Left lobe of liver (tissue), 2 donors: ENCODE results near the gene VENTX. TPM values are rescaled to one million over a fixed set of nuclear protein-coding genes. Genes with fewer than 3 reads are reported as not detected.

Experiments
- ATAC-seq: fragments of 200-7000 bp; cut with Tn5 transposase; one replicate; pipeline ENCODE4 v1.9.1; 2020; ENCODE audit warnings: mild to moderate bottlenecking, moderate library complexity
- DNase-seq: peaks from one replicate; pipeline ENCODE4 v3.0.0-alpha.2; 2020; ENCODE audit warnings: low spot score
- total RNA-seq: library from RNA; stranded (reverse); gene quantifications from one replicate; pipeline ENCODE4 v1.2.1, GENCODE V29; 2021
- donor health status: DM: no; HTN: no; CAD: no; lungs with moderate emphysema.
- donor health status: DM: no; HTN: yes; CAD: no.

Gene VENTX
- total RNA-seq, 1 donor from 2014 or later: 0.15 TPM

DNA sequence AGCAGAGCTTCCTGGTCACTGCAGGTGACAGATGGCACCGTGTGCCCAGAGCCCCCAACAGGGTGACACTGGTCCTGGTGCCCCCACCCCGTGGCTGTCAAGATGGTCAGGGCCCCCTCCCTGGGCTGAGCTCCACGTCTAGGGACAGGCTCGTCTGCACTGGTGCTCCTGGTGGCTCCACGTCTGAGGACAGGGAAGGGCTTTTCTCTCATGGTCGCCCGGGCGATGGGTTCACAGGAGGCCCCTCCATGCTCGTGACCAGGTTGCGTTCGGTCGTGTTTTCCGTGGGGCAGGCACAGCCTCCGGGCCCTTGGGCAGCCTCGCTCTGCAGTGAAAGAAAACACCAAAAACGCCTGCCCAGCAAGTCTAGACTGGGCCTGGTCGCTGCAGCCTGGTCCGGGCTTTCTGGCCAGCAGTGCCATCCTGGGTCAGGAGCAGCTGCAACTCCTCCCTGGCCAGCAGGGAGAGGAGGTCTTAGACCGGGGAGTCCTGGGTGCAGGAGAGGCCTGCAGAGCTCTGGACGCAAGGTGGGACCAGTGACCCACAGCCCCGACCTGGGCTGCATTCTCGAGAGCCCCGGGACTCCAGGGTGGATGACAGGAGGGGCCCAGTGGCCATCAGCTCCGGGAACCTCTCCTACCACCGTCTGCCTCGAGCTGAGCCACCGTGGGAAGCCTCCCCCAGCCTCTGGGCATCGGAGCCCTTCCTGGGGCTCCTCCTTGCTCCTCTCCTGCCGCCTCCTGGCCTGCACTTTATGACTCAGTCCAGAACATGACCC, 35.5 kb upstream of the VENTX start:
- DNase-seq (no peak), ATAC-seq (no peak)

DNA sequence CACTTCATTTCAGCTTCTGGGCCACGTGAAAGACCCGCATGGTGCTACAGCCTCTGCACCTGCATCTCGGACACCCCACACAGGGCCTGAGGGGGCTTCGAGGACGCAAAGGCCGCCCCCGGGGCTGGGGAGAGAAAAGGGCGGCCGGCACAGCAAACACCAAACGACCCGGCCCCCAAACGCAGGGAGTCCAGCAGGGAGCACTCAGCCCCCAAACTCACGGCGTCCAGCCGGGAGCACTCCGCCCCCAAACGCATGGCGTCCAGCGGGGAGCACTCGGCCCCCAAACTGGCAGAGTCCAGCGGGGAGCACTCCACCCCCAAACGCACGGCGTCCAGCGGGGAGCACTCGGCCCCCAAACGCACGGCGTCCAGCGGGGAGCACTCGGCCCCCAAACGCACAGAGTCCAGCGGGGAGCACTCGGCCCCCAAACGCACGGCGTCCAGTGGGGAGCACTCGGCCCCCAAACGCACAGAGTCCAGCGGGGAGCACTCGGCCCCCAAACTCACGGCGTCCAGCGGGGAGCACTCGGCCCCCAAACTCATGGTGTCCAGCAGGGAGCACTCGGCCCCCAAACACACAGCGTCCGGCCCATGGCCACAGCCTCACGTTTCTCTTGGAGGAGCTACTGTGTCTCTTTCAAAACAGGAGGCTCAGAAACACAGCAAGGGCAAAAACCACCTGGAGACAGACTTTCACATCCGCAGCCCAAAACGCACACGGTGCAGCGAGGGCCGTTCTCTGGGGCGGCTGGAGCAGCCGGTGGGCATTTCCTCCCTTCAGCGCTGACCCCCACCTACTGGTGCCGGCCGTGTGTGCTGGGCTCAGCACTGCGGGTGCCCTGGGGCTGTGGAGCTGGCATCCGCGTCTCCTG, 34.6 kb upstream of the VENTX start:
- DNase-seq (no peak), ATAC-seq (no peak)

DNA sequence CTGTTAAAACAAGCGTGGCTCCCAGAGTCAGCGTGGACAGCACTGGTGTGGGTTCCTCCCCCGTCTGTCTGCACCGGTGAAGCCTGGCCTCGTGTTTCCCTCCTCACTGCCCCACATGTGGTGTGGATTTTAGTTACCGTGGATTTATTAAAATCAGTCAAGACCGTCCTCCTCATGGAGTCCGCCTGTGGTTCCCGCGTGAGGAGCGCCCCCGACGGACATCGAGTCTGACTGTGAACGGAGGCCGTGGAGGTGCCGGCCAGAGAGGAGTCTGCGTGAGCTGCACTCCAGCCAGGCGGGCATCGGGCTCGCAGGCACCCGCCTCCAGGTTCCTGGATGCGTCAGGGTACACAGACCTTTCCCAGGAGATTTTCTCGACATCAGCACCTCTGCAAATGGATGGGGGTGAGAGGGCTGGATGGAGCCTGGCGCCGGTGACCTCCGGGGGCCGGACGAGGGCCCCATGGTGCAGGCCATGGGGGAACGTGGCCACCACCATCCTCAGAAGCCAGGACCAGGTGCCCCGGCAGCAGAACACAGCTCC, 33.9 kb upstream of the VENTX start:
- DNase-seq (no peak), ATAC-seq (no peak)

DNA sequence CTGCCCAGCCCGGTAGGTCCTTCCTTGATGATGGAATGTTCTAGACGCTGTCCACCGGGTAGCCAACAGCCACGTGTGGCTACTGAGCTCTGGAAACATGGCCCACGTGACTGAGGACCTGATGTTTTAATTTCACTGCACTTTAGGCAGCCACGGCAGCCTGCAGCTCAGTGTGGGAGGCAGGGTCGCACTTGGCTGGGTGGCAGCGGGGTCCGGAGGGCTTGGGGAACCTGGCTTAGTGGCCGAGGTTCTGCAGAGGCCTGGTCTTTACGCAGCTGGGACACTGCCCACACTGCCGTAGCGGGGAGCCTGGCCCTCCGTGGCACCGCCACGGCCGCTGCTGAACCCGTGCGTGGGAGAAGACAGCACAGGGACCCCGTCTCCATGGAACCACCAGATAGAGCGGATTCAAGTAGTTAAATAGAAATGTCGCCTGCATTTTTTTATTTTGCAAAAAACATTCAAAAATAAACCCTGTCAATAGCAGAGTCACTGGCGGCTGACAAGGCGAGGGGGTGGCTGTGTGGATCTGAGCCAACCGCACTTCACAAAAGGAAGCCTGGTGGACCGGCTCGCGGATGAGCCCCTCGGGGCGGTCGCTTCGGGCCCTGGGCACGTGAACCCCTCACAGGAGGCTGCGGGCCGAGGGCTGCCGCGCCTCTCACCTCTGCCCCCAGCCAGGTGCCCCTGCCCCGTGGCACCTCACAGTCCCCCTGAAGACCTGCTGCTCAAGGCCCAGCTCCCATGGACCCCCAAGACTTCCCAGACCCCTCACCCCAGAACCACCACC, 33.2 kb upstream of the VENTX start:
- DNase-seq (no peak), ATAC-seq (no peak)

DNA sequence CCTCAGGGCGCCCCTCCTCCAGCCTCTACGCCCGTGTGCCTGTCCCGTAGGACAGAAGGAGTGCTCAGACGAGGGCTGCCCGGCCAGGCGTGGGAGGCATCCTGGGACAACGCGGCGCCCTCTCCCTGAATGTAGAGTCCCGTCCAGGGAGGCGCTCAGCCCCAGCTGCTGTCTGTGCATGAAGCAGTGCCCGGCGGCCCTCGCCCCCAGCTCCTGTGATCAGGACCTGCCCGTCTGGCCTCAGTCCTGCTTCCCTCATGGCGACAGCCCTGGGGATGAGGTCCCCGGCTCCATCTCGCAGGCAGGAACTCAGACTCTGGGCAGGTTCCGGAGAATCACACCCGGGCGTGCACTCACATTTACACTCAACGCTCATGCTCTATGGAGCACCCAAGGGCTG, 32.5 kb upstream of the VENTX start:
- ATAC-seq: no peak
- DNase-seq: no peak

DNA sequence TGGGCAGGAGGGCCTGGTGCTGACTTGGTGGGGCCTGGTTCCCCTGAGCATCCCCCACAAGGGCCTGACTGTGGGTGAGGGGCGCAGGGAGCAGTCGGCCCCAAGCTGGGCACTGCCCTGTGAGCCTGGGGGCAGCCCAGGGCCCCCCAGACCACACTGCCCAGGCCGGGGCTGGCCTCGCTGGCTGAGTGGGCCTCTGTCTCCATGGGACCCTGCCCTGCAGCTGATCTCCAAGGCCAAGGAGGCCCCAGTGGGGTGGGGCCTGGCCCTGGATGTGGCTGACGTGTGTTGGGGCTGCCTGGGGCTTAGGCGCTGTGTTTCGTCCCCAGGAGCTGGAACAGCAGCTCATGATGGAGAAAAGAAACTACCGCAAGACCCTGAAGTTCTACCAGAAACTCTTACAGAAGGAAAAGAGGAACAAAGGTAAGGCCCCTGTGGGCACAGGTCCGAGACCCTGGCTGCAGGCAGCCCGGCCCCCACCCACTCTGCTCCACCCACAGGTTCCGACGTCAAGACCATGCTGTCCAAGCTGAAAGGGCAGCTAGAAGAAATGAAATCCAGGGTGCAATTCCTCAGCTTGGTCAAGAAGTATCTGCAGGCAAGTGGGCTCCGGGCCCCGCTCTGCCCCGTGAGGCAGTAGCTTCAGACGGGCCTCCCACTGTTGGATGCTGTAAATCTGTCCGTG, 31.2 kb upstream of the VENTX start:
- no peak for DNase-seq
- no peak for ATAC-seq

DNA sequence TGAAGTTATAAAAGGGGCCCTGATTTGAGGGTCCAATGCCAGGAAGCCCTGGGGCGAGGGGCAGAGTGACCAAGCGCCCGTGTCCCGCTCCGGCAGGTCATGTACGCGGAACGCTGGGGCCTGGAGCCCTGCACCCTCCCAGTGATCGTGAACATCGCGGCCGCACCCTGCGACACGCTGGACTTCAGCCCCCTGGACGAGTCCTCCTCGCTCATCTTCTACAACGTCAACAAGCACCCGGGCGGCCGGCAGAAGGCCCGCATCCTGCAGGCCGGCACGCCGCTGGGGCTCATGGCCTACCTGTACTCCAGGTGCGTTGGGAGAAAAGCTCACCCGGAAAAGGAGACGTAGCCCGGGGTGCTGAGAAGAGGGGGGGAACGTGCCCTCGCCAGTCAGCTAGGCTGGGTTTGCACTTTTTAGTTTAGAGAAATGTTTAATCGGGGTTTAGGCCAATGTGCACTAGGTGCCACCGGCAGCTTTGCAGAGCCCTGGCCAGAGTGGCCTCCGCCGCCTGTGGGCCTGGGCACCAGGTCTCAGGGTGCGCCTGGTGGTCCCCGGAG, 30.5 kb upstream of the VENTX start:
- DNase-seq: no peak
- ATAC-seq: no peak

DNA sequence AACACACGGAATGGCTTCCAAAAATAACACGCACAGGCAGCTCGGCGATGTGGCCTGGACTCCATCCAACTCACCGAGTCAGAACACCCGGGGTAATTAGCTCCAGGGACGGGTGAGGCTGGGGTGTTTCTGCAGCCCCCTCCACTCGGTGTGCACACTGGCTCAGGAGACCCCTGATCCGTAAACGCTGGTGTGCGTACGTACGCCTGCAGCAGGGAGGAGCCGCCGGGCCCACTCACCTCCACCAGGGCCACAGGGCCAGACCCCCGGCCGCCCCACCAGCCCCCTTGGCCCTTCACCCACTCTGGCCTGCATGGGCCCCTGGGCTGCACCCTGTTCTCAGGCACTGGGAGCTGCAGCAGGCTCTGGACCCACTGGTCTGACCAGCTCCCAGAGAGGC, 30.0 kb upstream of the VENTX start:
- ATAC-seq (no peak), DNase-seq (no peak)

DNA sequence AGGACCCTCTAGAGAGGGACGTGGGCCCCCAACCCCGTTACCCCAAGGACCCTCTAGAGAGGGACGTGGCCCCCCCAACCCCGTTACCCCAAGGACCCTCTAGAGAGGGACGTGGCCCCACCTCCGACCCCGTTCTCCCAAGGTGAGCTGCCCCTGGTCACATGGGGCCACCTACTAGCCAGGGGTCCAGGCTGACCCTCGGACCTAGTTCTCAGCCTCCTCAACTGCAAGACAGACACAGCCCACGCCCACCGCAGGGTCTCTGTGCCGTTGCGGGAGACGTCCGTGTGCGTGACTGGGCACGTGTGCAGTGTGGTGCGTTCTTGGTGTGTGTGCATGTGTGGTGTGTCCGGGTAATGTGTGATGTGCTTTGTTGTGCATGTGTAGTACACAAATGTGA, 29.2 kb upstream of the VENTX start:
- no peak for ATAC-seq
- DNase-seq: no peak

DNA sequence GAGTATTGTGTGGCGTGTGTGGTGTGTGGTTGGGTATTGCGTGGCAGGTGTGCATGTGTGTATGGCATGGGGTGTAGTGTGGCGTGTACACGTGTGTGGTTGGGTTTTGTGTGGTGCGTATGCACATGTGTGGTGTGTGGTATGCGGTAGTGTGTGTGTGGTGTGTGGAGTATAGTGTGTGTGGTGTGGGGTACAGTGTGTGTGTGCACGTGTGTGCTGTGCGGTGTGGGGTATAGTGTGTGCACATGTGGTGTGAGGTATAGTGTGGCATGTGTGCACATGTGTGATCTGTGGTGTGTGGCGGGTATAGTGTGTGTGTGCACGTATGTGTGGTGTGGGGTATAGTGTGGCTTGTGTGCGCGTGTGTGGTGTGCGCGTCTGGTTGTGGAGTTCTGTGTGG, 28.5 kb upstream of the VENTX start:
- ATAC-seq (no peak), DNase-seq (no peak)

DNA sequence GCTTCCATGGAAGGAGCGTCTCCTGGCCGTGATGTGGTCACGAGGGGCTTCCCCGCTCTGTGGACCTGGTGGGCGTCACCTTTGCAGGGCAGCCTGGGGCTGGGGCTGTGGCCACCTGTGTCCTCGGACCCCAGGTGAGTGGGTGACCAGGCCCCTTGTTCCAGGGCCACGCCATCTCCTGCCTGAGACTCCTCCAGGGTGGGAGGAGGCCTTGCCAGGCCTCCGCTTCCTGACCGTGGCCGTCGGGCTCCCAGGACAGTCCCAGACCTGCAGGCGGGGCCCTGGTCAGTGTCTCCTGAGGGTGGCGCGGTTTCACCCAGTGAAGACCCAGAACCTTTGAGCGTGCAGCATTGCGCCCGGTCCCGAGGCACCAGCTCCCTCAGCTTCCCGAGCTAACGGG, 28.0 kb upstream of the VENTX start:
- ATAC-seq: no peak
- DNase-seq: no peak

DNA sequence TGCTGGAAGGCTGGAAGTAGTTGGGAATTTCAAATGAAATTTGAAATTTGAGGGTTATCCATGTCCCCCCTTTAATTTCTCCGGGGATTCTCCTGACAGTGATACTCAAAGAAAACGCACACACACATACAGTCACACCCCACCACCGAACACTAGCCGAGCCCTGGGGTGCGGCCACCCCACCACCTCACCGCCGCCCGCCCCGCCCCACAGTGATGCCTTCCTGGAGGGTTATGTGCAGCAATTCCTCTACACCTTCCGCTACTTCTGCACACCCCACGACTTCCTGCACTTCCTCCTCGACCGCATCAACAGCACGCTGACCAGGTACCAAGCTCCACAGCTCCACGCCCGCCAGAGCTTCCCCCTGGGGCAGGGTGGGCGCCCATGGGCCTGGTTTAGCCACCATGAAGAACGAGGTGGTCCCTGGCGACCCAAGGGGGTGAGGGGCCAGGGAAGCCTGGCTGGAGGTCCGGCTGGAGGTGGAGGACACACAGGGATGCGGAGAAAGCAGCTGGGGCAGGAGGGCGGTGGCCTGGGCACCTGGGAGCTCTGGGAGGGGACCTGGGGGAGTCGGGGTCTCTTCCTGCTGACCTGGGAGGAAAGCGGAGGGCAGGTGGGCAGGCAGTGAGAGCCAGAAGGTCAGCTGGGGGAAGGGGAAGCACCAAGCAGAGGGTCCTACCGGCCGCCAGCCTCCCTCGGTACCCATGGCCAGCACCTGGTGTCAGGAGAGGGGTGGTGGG, 27.1 kb upstream of the VENTX start:
- DNase-seq (no peak), ATAC-seq (no peak)

DNA sequence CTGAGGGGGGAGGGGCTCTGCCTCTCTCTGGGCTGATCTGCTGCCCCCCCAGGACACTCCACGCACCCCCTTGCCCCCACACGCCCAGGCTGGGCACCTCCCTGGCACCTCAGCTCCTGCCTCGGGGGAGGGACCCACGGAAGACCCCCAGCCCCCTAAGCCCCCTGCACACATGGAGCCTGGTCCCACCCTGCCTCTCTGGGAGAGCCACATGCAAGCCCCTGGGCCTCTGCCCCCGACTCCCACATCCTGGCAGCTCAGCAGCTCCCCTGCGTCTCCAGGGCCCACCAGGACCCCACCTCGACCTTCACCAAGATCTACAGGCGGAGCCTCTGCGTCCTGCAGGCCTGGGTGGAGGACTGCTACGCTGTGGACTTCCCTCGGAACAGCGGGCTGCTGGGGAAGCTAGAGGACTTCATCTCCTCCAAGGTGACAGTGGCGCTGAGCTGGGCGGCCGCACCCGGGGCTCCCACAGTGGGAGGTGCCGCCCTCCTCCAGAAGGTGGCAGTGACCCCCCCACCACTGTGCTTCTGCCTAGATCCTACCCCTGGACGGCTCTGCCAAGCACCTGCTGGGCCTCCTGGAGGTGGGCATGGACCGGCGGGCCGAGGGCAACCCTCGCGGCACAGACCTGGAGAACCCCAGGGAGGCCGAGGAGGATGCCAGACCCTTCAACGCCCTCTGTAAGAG, 26.4 kb upstream of the VENTX start:
- DNase-seq: no peak
- ATAC-seq: no peak

DNA sequence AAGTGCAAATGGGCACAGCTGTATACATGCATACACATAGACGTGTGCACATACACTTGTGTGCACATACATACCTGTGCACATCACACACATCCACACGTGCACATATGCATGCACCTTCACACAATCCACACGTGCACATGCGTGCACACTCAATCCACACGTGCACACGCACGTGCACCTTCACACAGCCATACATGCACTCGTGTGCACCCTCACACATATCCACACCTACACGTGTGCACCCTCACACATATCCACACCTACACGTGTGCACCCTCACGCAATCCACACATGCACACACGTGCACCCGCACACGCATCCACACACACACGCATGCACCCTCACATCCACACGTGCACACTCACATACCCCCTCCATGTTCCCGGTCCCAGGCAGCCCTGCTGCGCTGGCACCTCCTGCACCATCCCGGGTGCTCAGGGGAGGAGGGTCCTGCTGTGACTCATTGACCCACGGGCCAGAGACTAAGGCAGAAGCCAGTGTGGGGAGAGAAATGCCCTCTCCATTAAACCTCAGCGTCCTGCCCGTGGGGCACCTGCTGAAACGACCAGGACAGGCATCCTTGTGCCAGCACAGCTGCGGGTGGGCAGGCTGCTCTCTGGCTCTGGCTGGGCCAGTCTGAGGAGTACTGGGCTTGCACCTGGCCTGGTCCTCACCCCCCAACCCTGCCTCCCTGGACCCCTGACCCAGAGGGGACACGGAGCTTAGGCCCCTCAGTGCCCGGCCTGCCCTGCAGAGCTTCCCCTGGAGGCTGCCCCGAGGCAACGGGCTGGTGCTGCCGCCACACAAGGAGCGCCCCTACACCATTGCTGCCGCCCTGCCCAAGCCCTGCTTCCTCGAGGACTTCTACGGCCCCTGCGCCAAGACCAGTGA, 25.4 kb upstream of the VENTX start:
- DNase-seq (no peak), ATAC-seq (no peak)

DNA sequence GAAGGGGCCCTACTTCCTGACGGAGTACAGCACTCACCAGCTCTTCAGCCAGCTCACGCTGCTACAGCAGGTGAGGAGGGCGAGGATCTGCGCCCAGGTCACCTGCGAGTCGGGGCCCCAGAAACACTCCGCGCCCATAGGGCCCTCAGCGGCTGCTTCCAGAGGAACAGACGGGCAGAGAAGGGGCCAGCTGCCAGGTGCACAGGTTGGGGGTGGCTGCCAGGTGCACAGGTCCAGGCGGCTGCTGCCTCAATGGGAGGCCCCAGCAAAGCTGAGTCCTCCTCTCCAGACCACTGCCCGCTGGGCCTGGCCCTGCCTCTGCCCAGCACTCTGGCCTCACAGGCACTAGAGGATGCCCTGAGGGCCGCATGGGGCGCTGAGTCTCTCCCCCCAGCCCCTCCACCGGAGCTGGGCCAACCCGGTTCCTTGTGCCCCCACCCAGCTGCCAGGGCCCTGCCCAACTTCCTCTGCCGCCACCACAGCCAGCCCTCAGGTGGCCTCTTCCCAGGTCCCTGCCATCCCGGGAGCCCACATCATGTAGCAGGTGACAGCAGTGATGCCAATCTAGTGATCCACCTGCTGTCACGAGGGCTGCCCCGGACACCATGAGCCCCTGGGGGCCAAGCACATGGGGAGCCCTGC, 24.7 kb upstream of the VENTX start:
- DNase-seq (no peak), ATAC-seq (no peak)

DNA sequence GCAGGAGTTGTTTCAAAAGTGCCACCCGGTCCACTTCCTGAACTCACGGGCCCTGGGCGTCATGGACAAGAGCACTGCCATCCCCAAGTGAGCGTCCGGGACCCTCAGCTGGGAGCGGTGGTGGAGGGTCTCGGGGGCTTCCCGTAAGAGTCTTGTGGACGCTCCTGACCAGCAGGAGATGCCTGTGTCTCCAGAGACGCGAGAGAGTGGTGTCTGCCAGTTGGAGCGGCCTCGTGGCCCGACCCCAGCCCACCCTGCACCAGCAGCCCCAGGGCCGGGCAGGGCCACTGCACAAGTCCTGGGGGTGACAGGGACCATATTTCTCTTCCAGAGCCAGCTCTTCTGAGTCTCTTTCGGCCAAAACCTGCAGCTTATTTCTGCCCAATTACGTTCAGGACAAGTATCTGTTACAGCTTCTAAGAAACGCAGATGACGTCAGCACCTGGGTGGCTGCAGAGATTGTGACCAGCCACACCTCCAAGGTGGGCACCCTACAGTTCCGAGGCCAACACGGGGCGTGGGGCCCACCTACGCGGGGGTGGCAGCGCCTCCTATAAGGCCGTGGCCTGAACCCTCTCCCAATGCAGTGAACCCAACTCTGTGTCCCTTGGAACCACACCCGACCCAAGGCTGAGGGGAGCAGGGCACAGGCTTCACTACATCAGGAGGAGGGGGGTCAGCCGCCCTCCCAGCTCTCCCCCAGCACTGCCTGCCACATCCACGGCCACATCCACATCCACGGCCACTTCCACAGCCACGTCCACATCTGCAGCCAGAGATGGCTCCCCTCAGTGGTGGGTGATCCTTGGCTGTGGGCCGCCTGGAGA, 23.8 kb upstream of the VENTX start:
- ATAC-seq (no peak), DNase-seq (no peak)
